Osteocyte (in vitro differentiated cells): ENCODE results near the gene PRDM13. TPM values are rescaled to one million over a fixed set of nuclear protein-coding genes. Genes with fewer than 3 reads are reported as not detected.
"Not testable (repeated sequence)": the region's sequence is repeated elsewhere in the genome, so short reads cannot be mapped to it uniquely, and the experiment has no call there.

ENCODE experiments used
- DNase-seq: peaks from one replicate; pipeline ENCODE4 v3.0.0; 2021; ENCODE audit warnings: mixed read lengths; ENCODE audit not compliant: unreplicated experiment; ENCODE audit errors: extremely low spot score
- H3K27ac Mint-ChIP-seq: one replicate; pipeline ENCODE4 v1.8.0; 2021; ENCODE audit warnings: mild to moderate bottlenecking, mixed read lengths; ENCODE audit not compliant: unreplicated experiment
- H3K27me3 Mint-ChIP-seq: one replicate; pipeline ENCODE4 v1.8.0; 2021; ENCODE audit warnings: mixed read lengths; ENCODE audit not compliant: unreplicated experiment
- H3K36me3 Mint-ChIP-seq: one replicate; pipeline ENCODE4 v1.8.0; 2021; ENCODE audit warnings: mixed read lengths; ENCODE audit not compliant: unreplicated experiment
- H3K4me1 Mint-ChIP-seq: one replicate; pipeline ENCODE4 v1.8.0; 2021; ENCODE audit warnings: mixed read lengths; ENCODE audit not compliant: unreplicated experiment
- H3K4me3 Mint-ChIP-seq: one replicate; pipeline ENCODE4 v1.8.0; 2021; ENCODE audit warnings: mild to moderate bottlenecking, moderate library complexity, mixed read lengths; ENCODE audit not compliant: unreplicated experiment
- H3K9me3 Mint-ChIP-seq: one replicate; pipeline ENCODE4 v1.8.0; 2021; ENCODE audit warnings: mixed read lengths; ENCODE audit not compliant: unreplicated experiment
- CTCF ChIP-seq: fragments of 200-600 bp; sonication (generic); IDR thresholded peaks from 2 replicates; pipeline ENCODE4 v1.5.0; 2021; ENCODE audit warnings: antibody characterized with exemption, mild to moderate bottlenecking, moderate library complexity
- total RNA-seq: library from RNA; stranded (reverse); gene quantifications from 2 replicates; pipeline ENCODE4 v1.2.1, GENCODE V29; 2021

Gene PRDM13
- total RNA-seq, 1 donor from 2014 or later: not detected

- H3K4me1 Mint-ChIP-seq: peaks cover 15% of the 10 kb centered on the region
- peaks cover 90% of the 10 kb centered on the region for H3K27me3 Mint-ChIP-seq
- H3K27ac Mint-ChIP-seq: no peak overlapping the region
- no peak overlapping the region for H3K4me3 Mint-ChIP-seq
- peaks cover 4% of the 10 kb centered on the region for H3K9me3 Mint-ChIP-seq
- no peak for DNase-seq
- H3K36me3 Mint-ChIP-seq: no peaks in the 10 kb centered on the region
- no peak for TF ChIP-seq CTCF
These were observed 12.2 kb downstream of the PRDM13 start for GRCh38 chr6:99618649-99619408.

- Mint-ChIP-seq H3K27ac (no peak overlapping the region), H3K4me3 (no peak overlapping the region), H3K9me3 (peaks cover 4% of the 10 kb centered on the region), H3K27me3 (peaks cover 93% of the 10 kb centered on the region), H3K4me1 (peaks cover 11% of the 10 kb centered on the region), H3K36me3 (no peaks in the 10 kb centered on the region)
- TF ChIP-seq CTCF: no peak
- DNase-seq: no peak
These were observed 12.8 kb downstream of the PRDM13 start for GRCh38 chr6:99619409-99619762.

- not testable (repeated sequence) for H3K9me3 Mint-ChIP-seq, DNase-seq, H3K36me3 Mint-ChIP-seq, H3K4me1 Mint-ChIP-seq, H3K27ac Mint-ChIP-seq, H3K4me3 Mint-ChIP-seq
- peaks cover 84% of the 10 kb centered on the region for H3K27me3 Mint-ChIP-seq
These were observed 15.4 kb downstream of the PRDM13 start for GRCh38 chr6:99622044-99622443.

GRCh38 chr6:99629293-99629692 is 22.7 kb downstream of the PRDM13 start:
- Mint-ChIP-seq H3K4me1 (no peaks in the 10 kb centered on the region), H3K36me3 (no peaks in the 10 kb centered on the region), H3K27ac (no peak overlapping the region), H3K27me3 (peaks cover 52% of the 10 kb centered on the region), H3K9me3 (no peaks in the 10 kb centered on the region), H3K4me3 (no peak overlapping the region)
- DNase-seq: no peak
- no peak for TF ChIP-seq CTCF

- H3K27ac Mint-ChIP-seq: no peak overlapping the region
- no peaks in the 10 kb centered on the region for H3K4me1 Mint-ChIP-seq
- no peak overlapping the region for H3K4me3 Mint-ChIP-seq
- H3K36me3 Mint-ChIP-seq: no peaks in the 10 kb centered on the region
- peaks cover 16% of the 10 kb centered on the region for H3K27me3 Mint-ChIP-seq
- DNase-seq: no peak
- H3K9me3 Mint-ChIP-seq: peaks cover 13% of the 10 kb centered on the region
- no peak for TF ChIP-seq CTCF
These were observed 31.0 kb downstream of the PRDM13 start for GRCh38 chr6:99637629-99638028.

- not testable (repeated sequence) for H3K27ac Mint-ChIP-seq, H3K4me1 Mint-ChIP-seq, DNase-seq, H3K4me3 Mint-ChIP-seq, H3K36me3 Mint-ChIP-seq
- Mint-ChIP-seq H3K27me3 (peaks cover 11% of the 10 kb centered on the region), H3K9me3 (peaks cover 13% of the 10 kb centered on the region)
These were observed 31.7 kb downstream of the PRDM13 start for GRCh38 chr6:99638358-99638757.
